Activated naive CD8-positive, alpha-beta T cell treated with anti-CD3 and anti-CD28 coated beads, Interleukin-2, amount 10 ng/mL, durations not matched to agents 7 days and 5 days (primary cell): ENCODE measurements around the gene LRP1. TPM values are rescaled to one million over a fixed set of nuclear protein-coding genes. Genes with fewer than 3 reads are reported as not detected.

Experiments used
- ATAC-seq: fragments of 150-1000 bp; cut with Tn5 transposase; one replicate; pipeline ENCODE4 v1.10.0; 2021; ENCODE audit warnings: low read depth, moderate library complexity
- POLR2A ChIA-PET: fragments of 350-600 bp; sonication (Branson Sonifier 250); formaldehyde crosslinking; loops from one replicate; lab custom pipeline; 2021; ENCODE audit warnings: antibody characterized with exemption; lab: Charles Lee
- DNase-seq: peaks from one replicate; pipeline ENCODE4 v3.0.0; 2021
- H3K27ac Mint-ChIP-seq: one replicate; pipeline ENCODE4 v1.8.0; 2022; ENCODE audit warnings: mild to moderate bottlenecking, mixed read lengths
- H3K27me3 Mint-ChIP-seq: one replicate; pipeline ENCODE4 v1.8.0; 2022; ENCODE audit warnings: mild to moderate bottlenecking, moderate library complexity, mixed read lengths
- H3K36me3 Mint-ChIP-seq: one replicate; pipeline ENCODE4 v1.8.0; 2021; ENCODE audit warnings: mild to moderate bottlenecking, mixed read lengths
- H3K4me1 Mint-ChIP-seq: one replicate; pipeline ENCODE4 v1.8.0; 2021; ENCODE audit warnings: mixed read lengths
- H3K4me3 Mint-ChIP-seq: one replicate; pipeline ENCODE4 v1.8.0; 2022; ENCODE audit warnings: mild to moderate bottlenecking, moderate library complexity, mixed read lengths
- H3K9me3 Mint-ChIP-seq: one replicate; pipeline ENCODE4 v1.8.0; 2021; ENCODE audit warnings: mixed read lengths
- total RNA-seq, 2 experiments: library from RNA; stranded (reverse); gene quantifications; one replicate each; pipeline ENCODE4 v1.2.3, GENCODE V29; 2021

Gene LRP1
- total RNA-seq, 2 experiments from 2014 or later = 4.9 to 6.1 TPM

DNA sequence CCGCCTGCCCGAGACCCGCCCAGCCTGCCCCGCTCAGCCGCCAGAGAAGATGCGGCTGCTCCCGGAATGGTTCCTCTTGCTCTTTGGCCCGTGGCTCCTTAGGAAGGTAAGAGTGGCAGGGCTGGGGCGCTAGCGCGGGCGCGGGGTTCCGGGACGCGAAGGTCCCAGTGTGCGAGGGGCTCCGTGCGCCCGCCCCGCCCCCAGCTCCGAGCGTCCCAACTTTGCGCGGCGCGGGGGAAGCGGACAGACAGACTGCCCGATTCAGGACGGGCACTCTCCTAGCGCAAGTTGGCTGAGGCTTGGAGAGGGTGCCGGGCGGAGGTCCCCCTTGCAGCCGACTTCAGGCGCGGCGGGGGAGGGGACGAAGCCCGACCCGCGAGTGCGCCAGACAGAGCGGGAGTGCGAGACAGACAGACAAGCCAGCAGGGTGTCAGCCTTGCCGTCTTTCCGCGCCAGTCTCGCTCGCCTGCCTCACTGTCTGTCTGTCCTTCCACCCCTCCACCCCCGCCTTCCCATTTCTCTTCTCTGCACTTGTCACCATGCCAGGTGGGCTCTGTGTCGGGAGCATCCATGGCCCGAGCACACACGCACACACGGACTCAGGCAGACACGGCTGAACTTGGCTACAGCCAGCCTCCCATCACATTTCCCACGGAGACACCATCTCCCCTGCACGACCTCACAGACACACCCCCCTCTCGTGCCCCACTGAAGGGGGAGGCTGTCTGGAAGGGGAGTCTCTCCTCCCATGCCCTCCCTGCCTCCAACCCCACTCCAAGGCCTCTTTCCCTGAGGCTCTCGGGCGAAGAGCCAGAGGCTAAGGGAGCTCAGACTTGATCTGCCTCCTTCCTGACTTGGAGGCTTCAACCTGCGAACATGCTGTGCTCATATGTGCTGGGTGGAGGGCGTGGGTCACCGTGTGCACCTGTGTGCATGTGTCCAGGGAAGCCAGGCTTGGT lies 88.9 kb downstream of the LRP1 start:
- H3K27ac Mint-ChIP-seq = no peak overlapping the region
- POLR2A ChIA-PET = interaction anchor here (1.1 to 1.6 kb wide), 3 partner anchors 10 to 21 kb away, joined by 4 to 5 read pairs (median 5); partner anchors contain the start of gene SHMT2

DNA sequence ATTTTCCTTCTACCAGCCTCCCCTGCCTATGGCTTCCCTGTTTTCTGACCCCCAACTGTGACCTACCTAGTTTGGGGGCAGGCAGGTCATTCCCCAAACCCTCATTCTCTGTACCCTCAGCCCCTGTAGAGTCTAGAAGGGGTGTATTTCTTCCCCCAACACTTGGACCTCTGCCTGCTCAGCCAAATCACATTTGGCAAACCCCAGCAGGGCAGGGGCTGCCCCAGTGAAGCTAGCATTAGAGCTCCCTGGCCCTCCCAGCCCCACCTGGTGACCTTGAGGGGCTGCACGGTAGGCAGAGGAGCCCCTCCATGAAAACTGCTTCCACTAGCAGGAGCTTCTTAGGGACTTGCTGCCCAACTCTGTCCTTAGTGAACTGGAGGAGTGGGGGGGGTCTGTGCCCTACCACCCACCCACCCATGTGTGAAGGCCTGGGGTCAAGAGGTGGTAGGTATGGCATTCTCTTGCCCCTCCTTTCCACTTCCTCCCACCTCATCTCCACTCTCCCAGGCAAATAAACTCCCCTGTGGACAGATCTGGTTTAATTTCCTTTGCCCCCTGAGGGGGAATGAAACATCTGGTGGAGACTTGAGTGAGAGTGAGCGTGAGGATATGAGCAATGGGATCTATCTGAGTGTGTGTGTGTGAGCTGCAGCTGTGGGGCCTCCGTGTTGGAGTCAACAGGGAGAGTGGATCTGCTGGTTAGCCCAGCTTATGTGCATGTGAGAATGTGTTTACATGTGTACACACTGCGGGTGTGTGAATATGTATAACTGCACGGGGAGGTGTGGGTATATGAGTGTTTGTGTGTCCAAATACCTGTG lies 90.0 kb downstream of the LRP1 start:
- POLR2A ChIA-PET = interaction anchor here (1.1 to 1.6 kb wide), 2 partner anchors 9 to 20 kb away, joined by 4 to 5 read pairs; no protein-coding TSS in a partner anchor
- Mint-ChIP-seq H3K4me1 (peaks cover 50% of the 10 kb centered on the region), H3K9me3 (no peaks in the 10 kb centered on the region), H3K27ac (no peak overlapping the region), H3K4me3 (no peak overlapping the region), H3K36me3 (peaks cover 2% of the 10 kb centered on the region), H3K27me3 (peaks cover 86% of the 10 kb centered on the region)
- DNase-seq (no peak), ATAC-seq (no peak)

More for the DNA sequence above, 88.9 kb downstream of the LRP1 start:
- DNase-seq (peak; percentile 53), ATAC-seq (no peak)
- no peaks in the 10 kb centered on the region for H3K9me3 Mint-ChIP-seq
- H3K4me3 Mint-ChIP-seq = peak overlapping the region; percentile 80
- peaks cover 76% of the 10 kb centered on the region for H3K27me3 Mint-ChIP-seq
- peaks cover 44% of the 10 kb centered on the region for H3K4me1 Mint-ChIP-seq
- peaks cover 2% of the 10 kb centered on the region for H3K36me3 Mint-ChIP-seq

- Mint-ChIP-seq H3K27ac (no peak overlapping the region), H3K27me3 (peaks cover 86% of the 10 kb centered on the region), H3K4me3 (no peak overlapping the region), H3K36me3 (peaks cover 2% of the 10 kb centered on the region), H3K4me1 (peaks cover 47% of the 10 kb centered on the region), H3K9me3 (no peaks in the 10 kb centered on the region)
- ATAC-seq (no peak), DNase-seq (no peak)
- POLR2A ChIA-PET = interaction anchor here (1.4 kb wide), 1 partner anchor 10 kb away, joined by 5 read pairs; the partner anchor contains the start of gene SHMT2
Observed at GRCh38 chr12:57219205-57219992, 91.1 kb downstream of the LRP1 start.

GRCh38 chr12:57219993-57220754 lies 91.9 kb downstream of the LRP1 start:
- H3K36me3 Mint-ChIP-seq = peaks cover 2% of the 10 kb centered on the region
- POLR2A ChIA-PET = interaction anchor here (1.4 kb wide), 1 partner anchor 10 kb away, joined by 5 read pairs; the partner anchor contains the start of gene SHMT2
- H3K27ac Mint-ChIP-seq = no peak overlapping the region
- DNase-seq = no peak
- ATAC-seq = no peak
- H3K9me3 Mint-ChIP-seq = no peaks in the 10 kb centered on the region
- H3K4me3 Mint-ChIP-seq = no peak overlapping the region
- H3K4me1 Mint-ChIP-seq = peaks cover 44% of the 10 kb centered on the region
- H3K27me3 Mint-ChIP-seq = peaks cover 84% of the 10 kb centered on the region

- POLR2A ChIA-PET = interaction anchor here (1.1 kb wide), 1 partner anchor 9 kb away, joined by 3 read pairs; the partner anchor contains the start of gene SHMT2
Observed at GRCh38 chr12:57220770-57221168, 92.5 kb downstream of the LRP1 start.

DNA sequence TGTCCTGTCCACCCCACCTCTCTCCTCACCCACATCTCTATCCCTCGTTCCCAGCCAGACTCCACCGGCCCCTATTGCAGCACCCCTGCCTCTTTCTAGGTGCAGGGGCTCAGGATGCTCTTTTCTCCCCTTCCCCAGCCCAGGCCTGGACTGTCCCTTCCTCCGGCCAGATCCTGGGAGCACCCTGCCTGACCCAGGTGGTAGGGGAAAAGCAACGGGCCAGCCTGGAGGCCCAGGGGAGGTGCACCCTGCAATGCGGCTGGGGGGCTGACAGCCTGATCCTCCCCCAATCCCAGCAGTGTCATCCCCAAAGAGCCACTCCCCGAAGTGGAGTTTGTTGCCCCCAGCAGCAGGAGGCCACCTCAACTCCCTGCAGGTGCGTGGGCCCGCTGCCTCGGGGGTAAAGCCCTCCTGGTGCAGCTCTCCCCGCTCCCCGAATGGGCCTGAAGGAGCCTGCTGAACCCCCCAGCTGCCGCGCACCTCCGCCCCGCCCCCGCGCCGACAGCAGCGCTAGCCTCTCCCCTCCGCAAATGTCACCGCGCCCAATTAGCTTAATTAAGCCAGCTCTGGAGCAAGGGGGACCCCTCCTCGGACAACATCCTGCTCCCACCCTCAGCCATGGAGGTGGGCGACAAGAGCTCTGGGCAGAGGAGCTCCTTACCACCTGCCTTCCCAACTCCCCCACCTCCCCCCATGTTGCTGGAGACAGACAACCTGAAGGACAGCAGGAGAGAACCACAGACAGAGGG lies 93.1 kb downstream of the LRP1 start:
- Mint-ChIP-seq H3K4me1 (peaks cover 44% of the 10 kb centered on the region), H3K27ac (no peak overlapping the region), H3K9me3 (no peaks in the 10 kb centered on the region), H3K27me3 (peaks cover 81% of the 10 kb centered on the region), H3K36me3 (peaks cover 2% of the 10 kb centered on the region), H3K4me3 (no peak overlapping the region)
- ATAC-seq (no peak), DNase-seq (peak; percentile 48)
- POLR2A ChIA-PET = interaction anchor here (1.1 kb wide), 1 partner anchor 8 kb away, joined by 3 read pairs; the partner anchor contains the start of gene SHMT2

More at GRCh38 chr12:57220770-57221168, 92.5 kb downstream of the LRP1 start:
- Mint-ChIP-seq H3K27me3 (peaks cover 81% of the 10 kb centered on the region), H3K36me3 (peaks cover 2% of the 10 kb centered on the region), H3K27ac (no peak overlapping the region), H3K4me3 (no peak overlapping the region), H3K4me1 (peaks cover 42% of the 10 kb centered on the region), H3K9me3 (no peaks in the 10 kb centered on the region)
- ATAC-seq = no peak
- no peak for DNase-seq

- ATAC-seq (peak; percentile 5), DNase-seq (peak; percentile 49)
- Mint-ChIP-seq H3K36me3 (no peaks in the 10 kb centered on the region), H3K27ac (no peak overlapping the region), H3K4me1 (peaks cover 47% of the 10 kb centered on the region), H3K9me3 (no peaks in the 10 kb centered on the region), H3K4me3 (no peak overlapping the region), H3K27me3 (peaks cover 82% of the 10 kb centered on the region)
- POLR2A ChIA-PET = interaction anchor here (0.6 to 2.9 kb wide), 3 partner anchors 9 to 20 kb away, joined by 3 to 22 read pairs (median 5); a partner anchor contains a TSS
Observed at GRCh38 chr12:57222286-57223190, 94.3 kb downstream of the LRP1 start.

DNA sequence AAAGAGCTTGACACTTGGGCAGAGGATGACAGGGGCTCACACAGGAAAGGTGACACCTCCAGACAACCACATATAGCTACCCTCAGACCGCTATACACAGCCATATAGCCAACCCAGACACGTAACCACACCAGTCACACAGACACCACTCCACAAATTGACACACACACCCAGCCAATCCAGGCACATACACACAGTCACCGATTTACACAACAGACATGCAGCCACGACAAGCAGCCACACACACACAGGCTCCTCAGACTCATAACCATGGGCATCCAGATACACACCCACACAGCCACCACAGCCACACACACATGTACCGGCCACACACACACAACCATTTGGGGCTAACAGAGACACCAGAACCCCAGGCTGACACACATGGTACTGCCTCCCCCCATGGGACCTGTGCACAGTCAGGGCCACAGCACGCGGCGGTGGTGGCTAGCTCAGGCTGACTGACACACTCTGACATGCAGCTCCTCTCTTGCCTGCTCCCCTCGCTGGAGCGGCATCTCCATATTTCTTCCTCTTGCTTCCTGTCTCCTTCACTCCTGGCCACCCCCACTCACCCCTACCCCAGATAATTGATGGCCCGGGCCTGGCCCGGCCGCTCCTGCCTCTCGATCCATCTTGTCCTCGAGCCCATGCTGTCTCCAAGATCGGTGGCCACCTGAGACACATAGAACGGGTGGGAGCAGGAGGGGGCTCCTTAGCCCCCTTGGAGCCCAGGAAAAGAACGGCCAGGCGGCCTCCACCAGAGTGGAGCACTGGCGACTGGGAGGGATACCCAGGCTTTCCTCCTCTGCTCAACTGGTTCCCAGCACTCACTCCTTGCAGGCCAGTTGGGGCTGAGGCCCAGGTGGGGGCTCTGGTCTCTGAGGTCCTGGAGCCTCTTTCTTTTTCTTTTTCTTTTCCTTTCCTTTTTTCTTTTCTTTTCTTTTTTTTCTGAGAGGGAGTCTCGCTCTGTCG lies 95.2 kb downstream of the LRP1 start:
- Mint-ChIP-seq H3K27ac (peak overlapping the region; percentile 0), H3K36me3 (no peaks in the 10 kb centered on the region), H3K4me3 (peak overlapping the region; percentile 4), H3K27me3 (peaks cover 78% of the 10 kb centered on the region), H3K4me1 (peaks cover 50% of the 10 kb centered on the region), H3K9me3 (no peaks in the 10 kb centered on the region)
- peak; percentile 54 for DNase-seq
- POLR2A ChIA-PET = interaction anchor here (0.9 to 2.9 kb wide), 3 partner anchors 15 to 19 kb away, joined by 3 to 22 read pairs (median 5); a partner anchor contains a TSS
- ATAC-seq = peak; percentile 55

DNA sequence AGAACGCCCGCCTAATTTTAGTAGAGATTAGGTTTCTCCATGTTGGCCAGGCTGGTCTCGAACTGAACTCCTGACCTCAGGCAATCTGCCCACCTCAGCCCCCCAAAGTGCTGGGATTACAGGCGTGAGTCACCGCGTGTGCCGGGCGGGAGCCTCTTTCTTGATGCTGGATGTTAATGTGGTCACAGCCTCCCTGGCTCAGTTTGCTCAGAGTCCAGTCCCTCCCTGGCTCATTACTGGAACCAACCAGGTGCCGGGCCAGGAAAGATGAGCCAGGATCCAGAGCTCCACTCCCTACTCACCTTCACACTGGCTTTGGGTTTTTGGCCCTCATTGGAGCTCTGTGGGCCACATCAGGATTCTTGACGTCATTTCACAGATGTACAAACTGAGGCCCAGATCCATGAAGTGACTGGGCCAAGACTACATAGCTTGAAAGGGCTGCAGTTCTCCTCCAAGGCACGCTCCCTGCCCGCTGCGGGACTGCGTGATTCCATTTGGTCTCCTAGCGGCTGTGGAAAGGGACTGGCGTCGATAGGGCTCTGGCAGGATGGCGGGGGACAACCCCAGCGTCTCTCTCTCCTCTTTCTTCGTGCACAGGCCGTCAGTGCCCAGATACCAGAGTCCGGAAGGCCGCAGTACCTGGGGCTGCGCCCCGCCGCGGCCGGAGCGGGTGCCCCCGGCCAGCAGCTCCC lies 96.1 kb downstream of the LRP1 start:
- no peak overlapping the region for H3K4me3 Mint-ChIP-seq
- no peaks in the 10 kb centered on the region for H3K36me3 Mint-ChIP-seq
- peaks cover 69% of the 10 kb centered on the region for H3K27me3 Mint-ChIP-seq
- no peak overlapping the region for H3K27ac Mint-ChIP-seq
- DNase-seq = no peak
- H3K4me1 Mint-ChIP-seq = peaks cover 58% of the 10 kb centered on the region
- POLR2A ChIA-PET = interaction anchor here (0.7 to 2.9 kb wide), 3 partner anchors 14 to 114 kb away, joined by 3 to 22 read pairs (median 3); a partner anchor contains a TSS
- no peaks in the 10 kb centered on the region for H3K9me3 Mint-ChIP-seq
- no peak for ATAC-seq
